Measurements from ENCODE around the gene GPR37. TPM values are rescaled to one million over a fixed set of nuclear protein-coding genes. Genes with fewer than 3 reads are reported as not detected.

The GPR37 gene
- polyA plus RNA-seq, 1 of the 3 experiments (the other 2 are of a cell fraction): 0.03 TPM

DNA sequence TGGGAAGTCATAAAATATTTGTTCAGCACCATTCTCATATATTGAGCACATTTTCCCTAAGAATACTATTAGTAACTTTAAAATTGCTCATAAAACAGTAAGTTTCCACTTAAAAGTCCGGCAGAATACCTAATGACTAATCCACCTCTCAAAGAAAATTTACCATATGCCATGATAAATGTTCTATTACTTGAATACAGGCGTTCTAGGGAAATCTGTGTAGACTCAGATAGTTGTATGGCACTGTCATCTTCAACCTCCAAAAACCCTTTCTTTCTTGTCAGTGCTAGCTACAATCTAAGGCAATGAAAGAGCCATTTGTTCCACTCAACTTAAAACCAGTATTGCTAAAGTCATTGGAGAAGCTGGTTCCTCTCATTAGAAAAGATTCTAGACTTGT lies 7.3 kb downstream of the GPR37 start:
- H3K27ac ChIP-seq (ENCODE audit: low read depth in 2 of 2, low read length in 1 of 2): no peak overlapping the region
- no peaks in the 10 kb centered on the region for H3K36me3 ChIP-seq (replicated peaks in 1 of 2; ENCODE audit: control insufficient read depth in 1 of 2, insufficient read depth in 2 of 2, low read length in 1 of 2)
- 0 out of 2 replicates have a peak, but pooled peaks cover under 1% of the 10 kb centered on the region for H3K27me3 ChIP-seq (ENCODE audit: insufficient read depth)
- DNase-seq: no peak
- POLR2A ChIA-PET: no interaction called here
- H3K9ac ChIP-seq: no peak overlapping the region
- TF ChIP-seq FOXJ3 (CRISPR knock-in tag; IDR thresholded peaks at IDR 0.05): no peak
- no peak for TF ChIP-seq RFX5 (IDR thresholded peaks at IDR 0.05; ENCODE audit: low read length)
- TF ChIP-seq, protein P1, sequence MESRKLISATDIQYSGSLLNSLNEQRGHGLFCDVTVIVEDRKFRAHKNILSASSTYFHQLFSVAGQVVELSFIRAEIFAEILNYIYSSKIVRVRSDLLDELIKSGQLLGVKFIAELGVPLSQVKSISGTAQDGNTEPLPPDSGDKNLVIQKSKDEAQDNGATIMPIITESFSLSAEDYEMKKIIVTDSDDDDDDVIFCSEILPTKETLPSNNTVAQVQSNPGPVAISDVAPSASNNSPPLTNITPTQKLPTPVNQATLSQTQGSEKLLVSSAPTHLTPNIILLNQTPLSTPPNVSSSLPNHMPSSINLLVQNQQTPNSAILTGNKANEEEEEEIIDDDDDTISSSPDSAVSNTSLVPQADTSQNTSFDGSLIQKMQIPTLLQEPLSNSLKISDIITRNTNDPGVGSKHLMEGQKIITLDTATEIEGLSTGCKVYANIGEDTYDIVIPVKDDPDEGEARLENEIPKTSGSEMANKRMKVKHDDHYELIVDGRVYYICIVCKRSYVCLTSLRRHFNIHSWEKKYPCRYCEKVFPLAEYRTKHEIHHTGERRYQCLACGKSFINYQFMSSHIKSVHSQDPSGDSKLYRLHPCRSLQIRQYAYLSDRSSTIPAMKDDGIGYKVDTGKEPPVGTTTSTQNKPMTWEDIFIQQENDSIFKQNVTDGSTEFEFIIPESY (IDR thresholded peaks at IDR 0.05; ENCODE audit: borderline replicate concordance, low read depth): no peak
- TF ChIP-seq CTCF (IDR thresholded peaks at IDR 0.05): no peak
- no peak for TF ChIP-seq MEF2A (IDR thresholded peaks at IDR 0.05; ENCODE audit: borderline replicate concordance, low read depth)
- TF ChIP-seq CHD2 (IDR thresholded peaks at IDR 0.05; ENCODE audit: low read length, partially characterized antibody): no peak
- TF ChIP-seq, protein P2, sequence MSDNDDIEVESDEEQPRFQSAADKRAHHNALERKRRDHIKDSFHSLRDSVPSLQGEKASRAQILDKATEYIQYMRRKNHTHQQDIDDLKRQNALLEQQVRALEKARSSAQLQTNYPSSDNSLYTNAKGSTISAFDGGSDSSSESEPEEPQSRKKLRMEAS (IDR thresholded peaks at IDR 0.05; ENCODE audit: low read depth): no peak
- no peak for TF ChIP-seq RXRA (IDR thresholded peaks at IDR 0.05; ENCODE audit: borderline replicate concordance, low read depth)
- no peak for TF ChIP-seq YY1 (IDR thresholded peaks at IDR 0.05; ENCODE audit: low read depth)
- no peak for TF ChIP-seq TAF1 (IDR thresholded peaks at IDR 0.05; ENCODE audit: borderline replicate concordance, low read depth, low read length)
- no peak for TF ChIP-seq TEAD4 (IDR thresholded peaks at IDR 0.05; ENCODE audit: borderline replicate concordance, insufficient read depth)
- no peak for TF ChIP-seq REST (IDR thresholded peaks at IDR 0.05; ENCODE audit: low read depth, low read length)
- TF ChIP-seq TCF12 (IDR thresholded peaks at IDR 0.05): no peak
- CTCF ChIA-PET: interaction anchor here (1.1 to 1.2 kb wide), 2 partner anchors 27 to 33 kb away, joined by 3 to 4 read pairs; no protein-coding TSS in a partner anchor
- 10% methylated on average over 2 of the region's 2 CpGs for WGBS (ENCODE audit: low lambda C conversion rate)
- no peaks in the 10 kb centered on the region for H4K20me1 ChIP-seq (ENCODE audit: insufficient read depth)
- no peaks in the 10 kb centered on the region for H3K79me2 ChIP-seq (ENCODE audit: insufficient read depth)
- H3K4me3 ChIP-seq (ENCODE audit: low read depth in 2 of 2, low read length in 1 of 2): no peak overlapping the region
- H3K4me1 ChIP-seq (ENCODE audit: control insufficient read depth in 1 of 2, insufficient read depth in 2 of 2, low read depth in 1 of 2, low read length in 1 of 2): no peaks in the 10 kb centered on the region; a peak in 1 of 4 replicates
- no peak overlapping the region for H3K4me2 ChIP-seq
- H3K9me3 ChIP-seq: no peaks in the 10 kb centered on the region
- no peaks in the 10 kb centered on the region for H3K9me2 ChIP-seq
- H3F3A ChIP-seq (replicated peaks; ENCODE audit: insufficient read depth): no peaks in the 10 kb centered on the region
- no peak overlapping the region for H2AFZ ChIP-seq (ENCODE audit: low read depth)

Data from SK-N-SH (cell line).